GM13977 (cell line): ENCODE data around the gene TNFAIP8.

Experiments used
- DNase-seq: peaks from one replicate; pipeline ENCODE4 v3.0.0; 2012; ENCODE audit warnings: low spot score
- CTCF ChIP-seq: IDR thresholded peaks from 2 replicates; pipeline ENCODE4 v1.5.1; 2012; ENCODE audit warnings: mild to moderate bottlenecking, control low read depth; ENCODE audit not compliant: insufficient read depth; ENCODE audit errors: extremely low read depth, missing control alignments
- in situ Hi-C: fragments of 300-500 bp; cut with MboI; formaldehyde crosslinking; loops from one replicate; pipeline ENCODE4 v1.12.0; 2022; ENCODE audit warnings: low sequenced_read_pairs, low pct_unique_long_range_greater_than_20kb, mixed read lengths, inconsistent platforms; ENCODE audit not compliant: unreplicated experiment

The TNFAIP8 gene

GRCh38 chr5:119339344-119339743 is 16.5 kb upstream of the TNFAIP8 start:
- no peak for TF ChIP-seq CTCF
- in situ Hi-C loops, result no loop called here
- no peak for DNase-seq

GRCh38 chr5:119339965-119340364 is 15.9 kb upstream of the TNFAIP8 start:
- in situ Hi-C loops, result no loop called here
- no peak for TF ChIP-seq CTCF
- DNase-seq, result no peak

- TF ChIP-seq CTCF, result no peak
- no peak for DNase-seq
- in situ Hi-C loops, result no loop called here
These were observed 15.1 kb upstream of the TNFAIP8 start for GRCh38 chr5:119340597-119341218.

- DNase-seq, result no peak
- in situ Hi-C loops, result no loop called here
These were observed 14.1 kb upstream of the TNFAIP8 start for GRCh38 chr5:119341452-119342349.

GRCh38 chr5:119342406-119342805 is 13.4 kb upstream of the TNFAIP8 start:
- no peak for TF ChIP-seq CTCF
- DNase-seq, result no peak
- in situ Hi-C loops, result no loop called here

More at GRCh38 chr5:119341452-119342349, 14.1 kb upstream of the TNFAIP8 start:
- no peak for TF ChIP-seq CTCF

- in situ Hi-C loops, result no loop called here
- TF ChIP-seq CTCF, result no peak
- no peak for DNase-seq
These were observed 12.8 kb upstream of the TNFAIP8 start for GRCh38 chr5:119343052-119343451.
